Suprapubic skin (tissue), 4 donors: Measurements from ENCODE around the gene MARCO.

Experiments
- EP300 ChIP-seq: sonication (generic); formaldehyde crosslinking; IDR thresholded peaks from one replicate; pipeline ENCODE4 v1.6.1; 2017; ENCODE audit warnings: antibody characterized with exemption
- POLR2A ChIP-seq, 2 donors: fragments of 450-650 bp; IDR thresholded peaks; one replicate each; pipeline ENCODE4 v1.6.1; 2017; ENCODE audit warnings: antibody characterized with exemption in 2 of 2, mild to moderate bottlenecking in 2 of 2, moderate library complexity in 2 of 2
- POLR2AphosphoS5 ChIP-seq, 3 donors: sonication (generic); formaldehyde crosslinking; IDR thresholded peaks; one replicate each; pipeline ENCODE4 v1.6.1; 2017; ENCODE audit warnings: antibody characterized with exemption in 3 of 3
- TF ChIP-seq, protein P1 (sequence below), 2 donors: fragments of 200-600 bp in 1 of 2; fragments of 450-650 bp in 1 of 2; sonication (generic) in 1 of 2; IDR thresholded peaks; one replicate each; pipeline ENCODE4 v1.5.1; 2016 to 2019; ENCODE audit warnings: antibody characterized with exemption in 2 of 2, mild to moderate bottlenecking in 1 of 2, moderate library complexity in 1 of 2

DNA sequence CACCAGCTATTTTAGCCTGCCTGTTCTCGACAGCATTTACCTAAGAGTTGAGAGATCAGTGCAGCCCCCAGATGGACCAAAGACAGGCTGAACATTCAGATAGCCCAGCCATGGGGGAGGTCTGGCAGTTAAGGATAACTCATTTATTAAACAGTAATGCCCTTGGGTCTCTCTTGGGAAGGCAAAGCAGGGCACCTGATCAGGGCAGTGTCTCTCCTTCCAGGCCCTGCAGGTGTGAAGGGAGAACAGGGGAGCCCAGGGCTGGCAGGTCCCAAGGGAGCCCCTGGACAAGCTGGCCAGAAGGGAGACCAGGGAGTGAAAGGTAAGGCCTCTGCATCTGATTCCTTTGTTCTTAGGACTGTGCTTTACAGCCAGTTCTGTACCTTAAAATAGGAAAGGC is 49.6 kb downstream of the MARCO start:
- TF ChIP-seq POLR2A (IDR thresholded peaks at IDR 0.05), result no peak
- TF ChIP-seq, protein P1, sequence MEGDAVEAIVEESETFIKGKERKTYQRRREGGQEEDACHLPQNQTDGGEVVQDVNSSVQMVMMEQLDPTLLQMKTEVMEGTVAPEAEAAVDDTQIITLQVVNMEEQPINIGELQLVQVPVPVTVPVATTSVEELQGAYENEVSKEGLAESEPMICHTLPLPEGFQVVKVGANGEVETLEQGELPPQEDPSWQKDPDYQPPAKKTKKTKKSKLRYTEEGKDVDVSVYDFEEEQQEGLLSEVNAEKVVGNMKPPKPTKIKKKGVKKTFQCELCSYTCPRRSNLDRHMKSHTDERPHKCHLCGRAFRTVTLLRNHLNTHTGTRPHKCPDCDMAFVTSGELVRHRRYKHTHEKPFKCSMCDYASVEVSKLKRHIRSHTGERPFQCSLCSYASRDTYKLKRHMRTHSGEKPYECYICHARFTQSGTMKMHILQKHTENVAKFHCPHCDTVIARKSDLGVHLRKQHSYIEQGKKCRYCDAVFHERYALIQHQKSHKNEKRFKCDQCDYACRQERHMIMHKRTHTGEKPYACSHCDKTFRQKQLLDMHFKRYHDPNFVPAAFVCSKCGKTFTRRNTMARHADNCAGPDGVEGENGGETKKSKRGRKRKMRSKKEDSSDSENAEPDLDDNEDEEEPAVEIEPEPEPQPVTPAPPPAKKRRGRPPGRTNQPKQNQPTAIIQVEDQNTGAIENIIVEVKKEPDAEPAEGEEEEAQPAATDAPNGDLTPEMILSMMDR (IDR thresholded peaks at IDR 0.05), result no peak
- TF ChIP-seq EP300, result no peak
- TF ChIP-seq POLR2AphosphoS5 (IDR thresholded peaks at IDR 0.05), result no peak
